ENCODE data around the gene MAPK11. TPM values are rescaled to one million over a fixed set of nuclear protein-coding genes. Genes with fewer than 3 reads are reported as not detected.

Gene MAPK11
- polyA plus RNA-seq, 1 donor (not counting 4 experiments of a cell fraction or from before 2014, with no cell fraction given), result 4.6 TPM

DNA sequence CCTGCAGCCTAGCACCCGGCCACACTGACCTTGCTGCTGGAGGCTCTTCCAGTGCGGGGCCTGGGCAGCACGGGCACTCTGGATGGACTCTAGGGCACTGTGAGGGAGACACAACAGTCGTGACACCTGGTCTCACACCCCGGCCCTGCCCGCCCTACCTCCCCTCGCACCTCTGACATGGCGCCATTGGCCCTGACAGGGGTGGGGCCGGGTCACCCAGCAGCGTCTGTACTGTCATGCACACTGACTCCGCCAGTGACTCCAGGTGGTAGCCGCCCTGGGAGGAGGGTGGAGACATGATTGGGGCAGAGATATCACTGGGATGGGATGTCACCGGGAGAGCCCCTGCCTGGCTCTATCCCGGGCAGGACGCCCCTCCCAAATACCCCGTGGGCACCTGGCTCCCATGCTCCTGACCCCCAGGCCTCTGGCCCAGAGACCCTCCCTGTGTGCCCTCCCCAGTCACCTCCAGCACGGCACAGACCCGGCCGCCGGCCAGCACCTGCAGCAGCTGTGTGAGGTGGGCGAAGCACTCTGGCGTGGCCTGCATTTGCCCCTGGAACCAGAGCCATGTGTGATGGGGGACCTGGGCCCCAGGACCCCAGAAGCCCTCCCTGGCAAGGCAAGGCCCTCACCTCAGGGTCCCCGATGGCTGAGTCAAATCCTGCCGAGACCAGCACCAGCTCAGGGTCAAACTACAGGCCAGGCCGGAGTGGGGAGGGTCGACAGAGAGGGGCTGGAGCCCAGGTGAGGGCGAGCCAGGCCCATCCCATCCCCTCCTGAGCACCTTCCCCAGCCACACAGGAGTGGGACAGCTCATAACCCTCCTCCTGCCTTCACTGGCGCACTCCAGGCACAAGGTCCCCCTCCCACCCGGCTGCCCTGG lies 21.7 kb downstream of the MAPK11 start:
- Histone ChIP-seq H3K4me3 (ENCODE audit: control insufficient read depth in 2 of 3, extremely low read depth in 1 of 3, insufficient read depth in 2 of 3, low read depth in 1 of 3, low read length in 3 of 3) (no peak overlapping the region), H3K4me2 (ENCODE audit: control insufficient read depth, extremely low read depth, insufficient read depth, low read depth, low read length) (no peak overlapping the region), H3K4me1 (ENCODE audit: control insufficient read depth, extremely low read depth, insufficient read depth, low read length) (peaks cover 15% of the 10 kb centered on the region), H3K36me3 (ENCODE audit: control insufficient read depth in 2 of 2, extremely low read depth in 1 of 2, insufficient read depth in 2 of 2, low read length in 2 of 2) (peaks cover 4 to 9% of the 10 kb centered on the region in 2 experiments), H2AFZ (ENCODE audit: control insufficient read depth, low read length) (no peak overlapping the region), H3K27me3 (ENCODE audit: control insufficient read depth, extremely low read depth, insufficient read depth, low read length) (no peaks in the 10 kb centered on the region), H3K79me2 (ENCODE audit: control insufficient read depth, insufficient read depth, low read length) (peaks cover 27% of the 10 kb centered on the region), H3K9me1 (ENCODE audit: control insufficient read depth, extremely low read depth, insufficient read depth, low read length) (no peaks in the 10 kb centered on the region), H3K27ac (ENCODE audit: control insufficient read depth, insufficient read depth, low read length) (no peak overlapping the region), H4K20me1 (ENCODE audit: control insufficient read depth, extremely low read depth, insufficient read depth, low read length) (peaks cover 3% of the 10 kb centered on the region), H3K9ac (ENCODE audit: control insufficient read depth, extremely low read depth, insufficient read depth, low read length) (no peak overlapping the region), H3K9me3 (ENCODE audit: control insufficient read depth, low read depth, low read length) (no peaks in the 10 kb centered on the region)
- dilution Hi-C loops (cut with MboI; ENCODE audit: extremely low pct_ligation_motif_present, low sequenced_read_pairs), result no loop called here
- no peak for TF ChIP-seq EZH2 (IDR thresholded peaks at IDR 0.05; ENCODE audit: low read length)
- TF ChIP-seq, protein P1, sequence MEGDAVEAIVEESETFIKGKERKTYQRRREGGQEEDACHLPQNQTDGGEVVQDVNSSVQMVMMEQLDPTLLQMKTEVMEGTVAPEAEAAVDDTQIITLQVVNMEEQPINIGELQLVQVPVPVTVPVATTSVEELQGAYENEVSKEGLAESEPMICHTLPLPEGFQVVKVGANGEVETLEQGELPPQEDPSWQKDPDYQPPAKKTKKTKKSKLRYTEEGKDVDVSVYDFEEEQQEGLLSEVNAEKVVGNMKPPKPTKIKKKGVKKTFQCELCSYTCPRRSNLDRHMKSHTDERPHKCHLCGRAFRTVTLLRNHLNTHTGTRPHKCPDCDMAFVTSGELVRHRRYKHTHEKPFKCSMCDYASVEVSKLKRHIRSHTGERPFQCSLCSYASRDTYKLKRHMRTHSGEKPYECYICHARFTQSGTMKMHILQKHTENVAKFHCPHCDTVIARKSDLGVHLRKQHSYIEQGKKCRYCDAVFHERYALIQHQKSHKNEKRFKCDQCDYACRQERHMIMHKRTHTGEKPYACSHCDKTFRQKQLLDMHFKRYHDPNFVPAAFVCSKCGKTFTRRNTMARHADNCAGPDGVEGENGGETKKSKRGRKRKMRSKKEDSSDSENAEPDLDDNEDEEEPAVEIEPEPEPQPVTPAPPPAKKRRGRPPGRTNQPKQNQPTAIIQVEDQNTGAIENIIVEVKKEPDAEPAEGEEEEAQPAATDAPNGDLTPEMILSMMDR (optimal IDR thresholded peaks at IDR 0.05 in 1 of 3, IDR thresholded peaks at IDR 0.05 in 1 of 3, conservative IDR thresholded peaks at IDR 0.05 in 1 of 3; ENCODE audit: extremely low read depth in 1 of 3, insufficient read depth in 2 of 3, low read length in 3 of 3), result no peak
- FAIRE-seq (no peak), DNase-seq (ENCODE audit: low read depth, low spot score) (no peak)

DNA sequence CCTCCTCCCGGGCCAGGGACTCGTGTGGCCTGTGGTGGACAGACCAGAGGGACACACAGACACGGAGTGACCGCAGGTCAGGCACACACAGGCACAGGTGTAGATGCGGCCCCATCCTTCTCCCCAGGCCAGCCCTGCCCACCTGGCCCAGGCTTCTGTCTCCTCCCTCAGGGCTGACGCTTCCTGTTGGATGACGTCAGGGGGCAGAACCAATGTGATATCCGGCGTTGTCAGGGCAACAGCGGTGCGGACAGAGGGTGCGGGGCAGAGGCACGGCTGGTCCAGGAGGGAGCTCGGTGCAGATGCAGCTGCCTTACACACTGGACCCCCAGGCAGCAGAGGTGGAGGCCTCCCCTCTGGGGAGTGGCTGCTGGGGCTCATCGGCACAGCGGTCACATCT lies 22.4 kb downstream of the MAPK11 start:
- peaks cover 4 to 9% of the 10 kb centered on the region in 2 experiments for H3K36me3 ChIP-seq (ENCODE audit: control insufficient read depth in 2 of 2, extremely low read depth in 1 of 2, insufficient read depth in 2 of 2, low read length in 2 of 2)
- TF ChIP-seq EZH2 (IDR thresholded peaks at IDR 0.05; ENCODE audit: low read length), result no peak
- TF ChIP-seq, protein P1 (optimal IDR thresholded peaks at IDR 0.05 in 1 of 3, IDR thresholded peaks at IDR 0.05 in 1 of 3, conservative IDR thresholded peaks at IDR 0.05 in 1 of 3; ENCODE audit: extremely low read depth in 1 of 3, insufficient read depth in 2 of 3, low read length in 3 of 3), result no peak
- H3K4me2 ChIP-seq (ENCODE audit: control insufficient read depth, extremely low read depth, insufficient read depth, low read depth, low read length), result no peak overlapping the region
- H3K4me3 ChIP-seq (ENCODE audit: control insufficient read depth in 2 of 3, extremely low read depth in 1 of 3, insufficient read depth in 2 of 3, low read depth in 1 of 3, low read length in 3 of 3), result no peak overlapping the region
- no peak for FAIRE-seq
- no peaks in the 10 kb centered on the region for H3K9me1 ChIP-seq (ENCODE audit: control insufficient read depth, extremely low read depth, insufficient read depth, low read length)
- DNase-seq (ENCODE audit: low read depth, low spot score), result no peak
- dilution Hi-C loops (cut with MboI; ENCODE audit: extremely low pct_ligation_motif_present, low sequenced_read_pairs), result no loop called here
- no peaks in the 10 kb centered on the region for H3K9me3 ChIP-seq (ENCODE audit: control insufficient read depth, low read depth, low read length)
- peaks cover 15% of the 10 kb centered on the region for H3K4me1 ChIP-seq (ENCODE audit: control insufficient read depth, extremely low read depth, insufficient read depth, low read length)
- H3K27me3 ChIP-seq (ENCODE audit: control insufficient read depth, extremely low read depth, insufficient read depth, low read length), result no peaks in the 10 kb centered on the region
- H4K20me1 ChIP-seq (ENCODE audit: control insufficient read depth, extremely low read depth, insufficient read depth, low read length), result peaks cover 3% of the 10 kb centered on the region
- H3K9ac ChIP-seq (ENCODE audit: control insufficient read depth, extremely low read depth, insufficient read depth, low read length), result no peak overlapping the region
- no peak overlapping the region for H2AFZ ChIP-seq (ENCODE audit: control insufficient read depth, low read length)
- H3K27ac ChIP-seq (ENCODE audit: control insufficient read depth, insufficient read depth, low read length), result no peak overlapping the region
- peaks cover 34% of the 10 kb centered on the region for H3K79me2 ChIP-seq (ENCODE audit: control insufficient read depth, insufficient read depth, low read length)

Measured in keratinocyte (primary cell).